ENCODE measurements around the gene SCT.
A peak's percentile ranks its signal among the peaks of the same experiment; 100 is the strongest.

Gene SCT

GRCh38 chr11:619628-620050, 7.3 kb downstream of the SCT start:
- no peak overlapping the region for H3K9ac ChIP-seq (ENCODE audit: low read depth, low read length)
- no peak overlapping the region for H3K27ac ChIP-seq (ENCODE audit: low read depth, low read length)
- no peak overlapping the region for H3K4me3 ChIP-seq (ENCODE audit: low read length)
- H3K27me3 ChIP-seq (ENCODE audit: insufficient read depth, low read length): no peaks in the 10 kb centered on the region
- peaks cover 2% of the 10 kb centered on the region; the same call in 1 of the 2 replicates for H3K4me1 ChIP-seq (ENCODE audit: insufficient read depth, low read length)
- H3K36me3 ChIP-seq (ENCODE audit: insufficient read depth, low read length): peaks cover 5% of the 10 kb centered on the region; the same call in 1 of the 2 replicates
- WGBS: 94% methylated on average over 18 of the region's 22 CpGs
- H3K9me3 ChIP-seq (ENCODE audit: insufficient read depth, low read depth, low read length): no peaks in the 10 kb centered on the region

- Histone ChIP-seq H3K27ac (ENCODE audit: low read depth, low read length) (no peak overlapping the region), H3K27me3 (ENCODE audit: insufficient read depth, low read length) (no peaks in the 10 kb centered on the region), H3K9ac (ENCODE audit: low read depth, low read length) (no peak overlapping the region), H3K4me1 (ENCODE audit: insufficient read depth, low read length) (peaks cover 2% of the 10 kb centered on the region; the same call in 1 of the 2 replicates), H3K9me3 (ENCODE audit: insufficient read depth, low read depth, low read length) (no peaks in the 10 kb centered on the region), H3K36me3 (ENCODE audit: insufficient read depth, low read length) (peaks cover 7% of the 10 kb centered on the region; the same call in 1 of the 2 replicates), H3K4me3 (ENCODE audit: low read length) (no peak overlapping the region)
- 93% methylated on average over 24 of the region's 24 CpGs for WGBS
Measured at GRCh38 chr11:618856-619627, 7.9 kb downstream of the SCT start.

GRCh38 chr11:617912-618682, 8.9 kb downstream of the SCT start:
- WGBS: 97% methylated on average over 25 of the region's 25 CpGs
- no peak overlapping the region for H3K4me3 ChIP-seq (ENCODE audit: low read length)
- H3K27me3 ChIP-seq (ENCODE audit: insufficient read depth, low read length): no peaks in the 10 kb centered on the region

GRCh38 chr11:617199-617911, 9.6 kb downstream of the SCT start:
- no peak overlapping the region for H3K4me3 ChIP-seq (ENCODE audit: low read length)
- no peak overlapping the region for H3K9ac ChIP-seq (ENCODE audit: low read depth, low read length)
- no peak overlapping the region for H3K27ac ChIP-seq (ENCODE audit: low read depth, low read length)
- WGBS: 95% methylated on average over 57 of the region's 57 CpGs
- H3K27me3 ChIP-seq (ENCODE audit: insufficient read depth, low read length): no peaks in the 10 kb centered on the region
- H3K36me3 ChIP-seq (ENCODE audit: insufficient read depth, low read length): peaks cover 17% of the 10 kb centered on the region
- H3K9me3 ChIP-seq (ENCODE audit: insufficient read depth, low read depth, low read length): no peaks in the 10 kb centered on the region
- H3K4me1 ChIP-seq (ENCODE audit: insufficient read depth, low read length): peaks cover 2% of the 10 kb centered on the region; the same call in 1 of the 2 replicates

More at GRCh38 chr11:617912-618682, 8.9 kb downstream of the SCT start:
- Histone ChIP-seq H3K9ac (ENCODE audit: low read depth, low read length) (no peak overlapping the region), H3K4me1 (ENCODE audit: insufficient read depth, low read length) (peaks cover 2% of the 10 kb centered on the region; the same call in 1 of the 2 replicates), H3K9me3 (ENCODE audit: insufficient read depth, low read depth, low read length) (no peaks in the 10 kb centered on the region), H3K36me3 (ENCODE audit: insufficient read depth, low read length) (peaks cover 10% of the 10 kb centered on the region), H3K27ac (ENCODE audit: low read depth, low read length) (no peak overlapping the region)

GRCh38 chr11:616320-617198, 10.4 kb downstream of the SCT start:
- peak overlapping the region; percentile 79; the same call in 1 of the 2 replicates for H3K9ac ChIP-seq (ENCODE audit: low read depth, low read length)

GRCh38 chr11:615504-616319, 11.3 kb downstream of the SCT start, which contains the start of gene IRF7:
Gene IRF7 (minus strand): TSS chr11:615950. CDS start chr11:615364, 586 bp downstream.
- Histone ChIP-seq H3K36me3 (ENCODE audit: insufficient read depth, low read length) (peaks cover 34% of the 10 kb centered on the region), H3K4me3 (ENCODE audit: low read length) (peak within 1 kb of the TSS; percentile 70), H3K9me3 (ENCODE audit: insufficient read depth, low read depth, low read length) (no peaks in the 10 kb centered on the region), H3K4me1 (ENCODE audit: insufficient read depth, low read length) (peaks cover 2% of the 10 kb centered on the region; the same call in 1 of the 2 replicates), H3K27me3 (ENCODE audit: insufficient read depth, low read length) (no peaks in the 10 kb centered on the region), H3K9ac (ENCODE audit: low read depth, low read length) (peak within 1 kb of the TSS; percentile 79), H3K27ac (ENCODE audit: low read depth, low read length) (peak within 1 kb of the TSS; percentile 84)
- WGBS: 10% methylated on average over 66 of the region's 66 CpGs

More at GRCh38 chr11:616320-617198, 10.4 kb downstream of the SCT start:
- no peak overlapping the region for H3K27ac ChIP-seq (ENCODE audit: low read depth, low read length)
- 91% methylated on average over 39 of the region's 39 CpGs for WGBS
- H3K36me3 ChIP-seq (ENCODE audit: insufficient read depth, low read length): peaks cover 25% of the 10 kb centered on the region
- no peaks in the 10 kb centered on the region for H3K9me3 ChIP-seq (ENCODE audit: insufficient read depth, low read depth, low read length)
- H3K4me1 ChIP-seq (ENCODE audit: insufficient read depth, low read length): peaks cover 2% of the 10 kb centered on the region; the same call in 1 of the 2 replicates
- peak overlapping the region; percentile 70 for H3K4me3 ChIP-seq (ENCODE audit: low read length)
- no peaks in the 10 kb centered on the region for H3K27me3 ChIP-seq (ENCODE audit: insufficient read depth, low read length)

- Histone ChIP-seq H3K9me3 (ENCODE audit: insufficient read depth, low read depth, low read length) (no peaks in the 10 kb centered on the region), H3K27ac (ENCODE audit: low read depth, low read length) (peak overlapping the region; percentile 84), H3K4me1 (ENCODE audit: insufficient read depth, low read length) (peaks cover 2% of the 10 kb centered on the region; the same call in 1 of the 2 replicates), H3K9ac (ENCODE audit: low read depth, low read length) (peak overlapping the region; percentile 79), H3K36me3 (ENCODE audit: insufficient read depth, low read length) (peaks cover 42% of the 10 kb centered on the region), H3K27me3 (ENCODE audit: insufficient read depth, low read length) (no peaks in the 10 kb centered on the region), H3K4me3 (ENCODE audit: low read length) (peak overlapping the region; percentile 70)
- WGBS: 87% methylated on average over 68 of the region's 68 CpGs
Measured at GRCh38 chr11:614623-615503, 12.1 kb downstream of the SCT start.

- no peaks in the 10 kb centered on the region for H3K9me3 ChIP-seq (ENCODE audit: insufficient read depth, low read depth, low read length)
- peaks cover 48% of the 10 kb centered on the region for H3K36me3 ChIP-seq (ENCODE audit: insufficient read depth, low read length)
- H3K4me3 ChIP-seq (ENCODE audit: low read length): no peak overlapping the region
- H3K4me1 ChIP-seq (ENCODE audit: insufficient read depth, low read length): peaks cover 2% of the 10 kb centered on the region; the same call in 1 of the 2 replicates
- H3K27me3 ChIP-seq (ENCODE audit: insufficient read depth, low read length): no peaks in the 10 kb centered on the region
- WGBS: 86% methylated on average over 13 of the region's 14 CpGs
- H3K9ac ChIP-seq (ENCODE audit: low read depth, low read length): no peak overlapping the region
- H3K27ac ChIP-seq (ENCODE audit: low read depth, low read length): no peak overlapping the region
Measured at GRCh38 chr11:614021-614622, 12.9 kb downstream of the SCT start.

Data from HUES64 (cell line).